IPS-18c (cell line): Measurements from ENCODE around the gene RFX7.
"Not testable (repeated sequence)": the region's sequence is repeated elsewhere in the genome, so short reads cannot be mapped to it uniquely, and the experiment has no call there.

Source experiments
- H3K4me3 ChIP-seq: 2 replicates; pipeline ENCODE4 v1.7.0; 2013; ENCODE audit warnings: low read depth, mild to moderate bottlenecking, low read length, moderate library complexity; ENCODE audit not compliant: insufficient read depth
- H3K9me3 ChIP-seq: one replicate; pipeline ENCODE4 v1.6.1; 2013; ENCODE audit warnings: mild to moderate bottlenecking, low read length, moderate library complexity; ENCODE audit not compliant: control insufficient read depth, insufficient read depth

The RFX7 gene

GRCh38 chr15:56176996-56177395 is 66.7 kb downstream of the RFX7 start:
- no peak overlapping the region for H3K4me3 ChIP-seq
- H3K9me3 ChIP-seq, result no peaks in the 10 kb centered on the region

- Histone ChIP-seq H3K9me3 (no peaks in the 10 kb centered on the region), H3K4me3 (no peak overlapping the region)
Observed at GRCh38 chr15:56175788-56176187, 67.9 kb downstream of the RFX7 start.

DNA sequence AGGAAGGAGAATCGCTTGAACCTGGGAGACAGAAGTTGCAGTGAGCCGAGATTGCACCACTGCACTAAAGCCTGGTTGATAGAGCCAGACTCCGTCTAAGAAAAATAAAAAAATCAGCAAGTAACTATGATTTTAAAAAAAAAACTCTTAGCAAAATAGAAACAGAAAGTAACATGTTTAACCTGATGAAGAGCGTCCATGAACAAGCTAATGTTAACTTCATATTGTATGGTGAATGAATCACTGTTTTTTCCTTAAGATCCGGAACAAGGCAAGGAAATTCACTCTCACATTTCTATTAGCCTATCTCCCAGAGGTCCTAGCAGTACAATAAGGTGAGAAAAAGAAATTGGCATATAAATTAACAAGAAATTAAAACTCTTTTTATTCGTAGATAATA is 69.0 kb downstream of the RFX7 start:
- no peaks in the 10 kb centered on the region for H3K9me3 ChIP-seq
- H3K4me3 ChIP-seq, result no peak overlapping the region

DNA sequence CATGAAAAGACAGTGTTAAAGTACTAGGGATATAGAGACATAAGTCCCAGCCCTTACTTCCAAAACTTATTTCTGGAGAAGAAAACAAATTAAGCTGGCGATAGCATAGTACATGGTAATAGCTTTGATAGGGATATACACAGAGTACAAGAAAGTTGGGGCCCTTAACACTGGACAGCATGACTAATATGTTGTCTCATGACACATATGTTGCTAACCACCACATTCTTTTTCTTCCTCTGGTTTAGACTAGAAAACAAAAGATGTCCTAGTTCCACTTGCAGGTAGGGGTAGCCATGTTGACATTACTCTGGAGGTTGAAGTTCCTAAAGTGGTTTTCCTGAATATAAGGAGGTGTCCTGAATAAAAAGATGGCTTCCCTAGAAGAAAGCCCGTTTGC is 75.3 kb downstream of the RFX7 start:
- Histone ChIP-seq H3K4me3 (no peak overlapping the region), H3K9me3 (no peaks in the 10 kb centered on the region)

DNA sequence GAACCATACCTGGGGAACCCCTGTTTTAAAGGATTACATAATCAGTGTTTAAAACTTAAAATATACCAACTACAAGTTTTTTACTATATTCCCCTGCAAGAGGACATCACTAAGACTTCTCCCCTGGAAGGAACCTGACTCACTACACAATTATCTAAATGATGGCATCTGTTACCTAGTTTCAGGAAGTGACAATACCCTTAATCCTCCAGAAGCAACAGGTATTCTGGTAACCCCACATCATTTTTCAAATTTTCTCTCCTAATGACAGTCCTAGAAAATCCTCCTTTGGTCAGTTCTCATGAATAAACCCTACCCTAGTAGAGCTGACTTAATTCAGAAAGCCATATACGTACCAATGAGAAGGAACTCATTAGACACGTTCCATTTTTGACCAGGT is 78.4 kb downstream of the RFX7 start:
- no peaks in the 10 kb centered on the region for H3K9me3 ChIP-seq

GRCh38 chr15:56160966-56161365 is 82.7 kb downstream of the RFX7 start:
- Histone ChIP-seq H3K4me3 (no peak overlapping the region), H3K9me3 (no peaks in the 10 kb centered on the region)

More for the DNA sequence above, 78.4 kb downstream of the RFX7 start:
- H3K4me3 ChIP-seq, result no peak overlapping the region

GRCh38 chr15:56156877-56157276 is 86.8 kb downstream of the RFX7 start:
- Histone ChIP-seq H3K4me3 (no peak overlapping the region), H3K9me3 (peaks cover 5% of the 10 kb centered on the region)

DNA sequence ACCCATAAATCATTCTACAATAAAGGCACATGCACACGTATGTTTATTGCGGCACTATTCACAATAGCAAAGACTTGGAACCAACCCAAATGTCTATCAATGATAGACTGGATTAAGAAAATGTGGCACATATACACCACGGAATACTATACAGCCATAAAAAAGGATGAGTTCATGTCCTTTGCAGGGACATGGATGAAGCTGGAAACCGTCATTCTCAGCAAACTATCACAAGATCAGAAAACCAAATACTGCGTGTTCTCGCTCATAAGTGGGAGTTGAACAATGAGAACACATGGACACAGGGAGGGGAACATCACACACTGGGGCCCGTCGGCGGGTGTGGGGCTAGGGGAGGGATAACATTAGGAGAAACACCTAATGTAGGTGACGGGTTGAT is 88.4 kb downstream of the RFX7 start:
- not testable (repeated sequence) for H3K4me3 ChIP-seq, H3K9me3 ChIP-seq

DNA sequence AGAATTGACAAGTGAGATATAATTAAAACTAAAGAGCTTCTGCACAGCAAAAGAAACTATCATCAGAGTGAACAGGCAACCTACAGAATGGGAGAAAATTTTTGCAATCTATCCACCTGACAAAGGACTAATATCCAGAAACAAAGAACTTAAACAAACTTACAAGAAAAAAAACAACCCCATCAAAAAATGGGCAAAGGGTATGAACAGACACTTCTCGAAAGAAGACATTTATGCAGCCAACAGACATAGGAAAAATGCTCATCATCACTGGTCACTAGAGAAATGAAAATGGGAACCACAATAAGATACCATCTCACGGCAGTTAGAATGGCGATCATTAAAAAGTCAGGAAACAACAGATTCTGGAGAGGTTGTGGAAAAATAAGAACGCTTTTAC is 88.9 kb downstream of the RFX7 start:
- not testable (repeated sequence) for H3K9me3 ChIP-seq, H3K4me3 ChIP-seq

DNA sequence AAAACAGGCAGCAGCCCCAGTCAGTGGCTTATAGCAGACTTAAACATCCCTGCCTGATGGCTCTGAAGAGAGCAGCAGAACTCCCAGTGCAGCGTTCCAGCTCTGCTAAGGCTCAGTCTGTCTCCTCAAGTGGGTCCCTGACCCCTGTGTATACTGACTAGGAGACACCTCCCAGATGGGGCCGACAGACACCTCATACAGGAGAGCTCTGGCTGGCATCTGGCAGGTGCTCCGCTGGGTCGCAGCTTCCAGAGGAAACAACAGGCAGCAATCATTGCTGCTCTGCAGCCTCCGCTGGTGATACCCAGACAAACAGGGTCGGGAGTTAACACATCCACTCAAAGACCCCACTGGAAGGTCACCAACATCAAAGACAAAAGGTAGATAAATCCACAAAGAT is 93.5 kb downstream of the RFX7 start:
- Histone ChIP-seq H3K9me3 (peaks cover 3% of the 10 kb centered on the region), H3K4me3 (no peak overlapping the region)

GRCh38 chr15:56148064-56148463 is 95.6 kb downstream of the RFX7 start:
- Histone ChIP-seq H3K9me3 (no peaks in the 10 kb centered on the region), H3K4me3 (no peak overlapping the region)

DNA sequence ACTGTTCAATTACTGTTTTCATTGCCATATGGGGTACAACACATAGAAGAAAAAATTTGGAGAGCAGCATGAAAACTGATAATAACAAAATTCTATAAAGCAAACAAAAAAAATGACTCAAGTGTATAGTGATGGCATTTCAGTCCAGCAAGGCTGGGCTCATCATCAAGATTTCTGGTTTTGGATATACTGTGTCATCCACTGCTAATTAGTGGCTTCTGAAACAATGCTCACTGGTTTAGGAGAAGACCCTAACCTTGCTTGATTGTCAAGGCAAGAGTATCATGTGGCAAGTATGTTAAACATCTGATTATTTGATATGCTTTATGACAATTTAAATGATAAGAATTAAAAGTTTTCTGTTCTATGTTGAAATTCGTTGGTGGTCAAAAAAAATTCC is 96.9 kb downstream of the RFX7 start:
- Histone ChIP-seq H3K4me3 (no peak overlapping the region), H3K9me3 (no peaks in the 10 kb centered on the region)

DNA sequence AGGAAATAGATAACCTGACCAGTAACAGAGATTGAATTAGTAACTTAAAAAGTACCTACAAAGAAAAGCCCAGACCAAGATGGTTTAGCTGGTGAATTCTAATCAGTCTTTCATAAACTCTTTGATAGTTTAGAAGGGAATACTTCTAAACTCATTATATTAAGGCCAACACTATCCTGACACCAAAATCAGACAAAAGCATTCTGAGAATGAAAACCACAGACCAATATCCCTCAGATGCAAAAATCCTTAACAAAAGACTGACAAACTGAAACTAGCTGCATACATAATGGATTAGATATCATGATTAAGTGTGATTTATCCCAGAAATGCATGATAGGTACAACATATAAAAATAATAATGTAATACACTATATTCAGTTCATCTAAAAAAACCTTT is 115.6 kb downstream of the RFX7 start:
- Histone ChIP-seq H3K9me3 (no peaks in the 10 kb centered on the region), H3K4me3 (no peak overlapping the region)

DNA sequence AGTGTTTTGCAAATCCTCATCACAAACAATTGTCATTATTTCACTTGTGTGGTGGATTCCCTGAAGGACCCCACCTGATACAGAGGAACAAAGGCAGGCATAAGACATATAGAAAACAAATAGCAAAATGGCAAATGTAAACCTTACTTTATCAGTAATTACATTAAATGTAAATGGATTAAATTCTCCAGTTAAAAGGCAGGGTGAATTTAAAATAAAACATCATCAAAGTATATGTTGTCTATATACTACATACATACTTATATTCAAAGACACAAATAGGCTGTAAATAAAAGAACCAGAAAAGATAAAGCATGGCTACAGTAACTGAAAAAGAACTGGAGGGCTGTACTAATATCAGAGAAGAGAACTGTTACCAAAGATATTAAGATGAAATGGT is 117.3 kb downstream of the RFX7 start:
- H3K9me3 ChIP-seq, result no peaks in the 10 kb centered on the region
- no peak overlapping the region for H3K4me3 ChIP-seq

DNA sequence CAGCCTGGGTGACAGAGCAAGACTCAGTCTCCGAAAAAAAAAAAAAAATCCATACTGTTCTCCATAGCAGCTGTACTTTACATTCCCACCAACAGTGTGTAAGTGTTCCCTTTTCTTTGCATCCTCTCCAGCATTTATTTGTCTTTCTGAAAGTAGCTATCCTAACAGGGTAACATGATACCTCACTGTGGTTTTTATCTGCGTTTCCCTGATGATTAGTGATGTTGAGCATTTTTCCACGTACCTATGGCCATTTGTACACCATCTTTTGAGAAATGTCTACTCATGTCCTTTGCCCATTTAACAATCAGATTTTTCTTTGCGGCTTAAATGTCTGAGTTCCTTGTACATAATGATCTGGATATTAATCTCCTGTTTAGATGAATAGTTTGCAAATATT is 119.3 kb downstream of the RFX7 start:
- Histone ChIP-seq H3K4me3 (no peak overlapping the region), H3K9me3 (no peaks in the 10 kb centered on the region)

GRCh38 chr15:56105855-56106254 is 137.8 kb downstream of the RFX7 start:
- Histone ChIP-seq H3K4me3 (no peak overlapping the region), H3K9me3 (no peaks in the 10 kb centered on the region)

- no peaks in the 10 kb centered on the region for H3K9me3 ChIP-seq
- no peak overlapping the region for H3K4me3 ChIP-seq
Observed at GRCh38 chr15:56102441-56102840, 141.2 kb downstream of the RFX7 start.

- no peak overlapping the region for H3K4me3 ChIP-seq
- H3K9me3 ChIP-seq, result no peaks in the 10 kb centered on the region
Observed at GRCh38 chr15:56099311-56099710, 144.4 kb downstream of the RFX7 start.

DNA sequence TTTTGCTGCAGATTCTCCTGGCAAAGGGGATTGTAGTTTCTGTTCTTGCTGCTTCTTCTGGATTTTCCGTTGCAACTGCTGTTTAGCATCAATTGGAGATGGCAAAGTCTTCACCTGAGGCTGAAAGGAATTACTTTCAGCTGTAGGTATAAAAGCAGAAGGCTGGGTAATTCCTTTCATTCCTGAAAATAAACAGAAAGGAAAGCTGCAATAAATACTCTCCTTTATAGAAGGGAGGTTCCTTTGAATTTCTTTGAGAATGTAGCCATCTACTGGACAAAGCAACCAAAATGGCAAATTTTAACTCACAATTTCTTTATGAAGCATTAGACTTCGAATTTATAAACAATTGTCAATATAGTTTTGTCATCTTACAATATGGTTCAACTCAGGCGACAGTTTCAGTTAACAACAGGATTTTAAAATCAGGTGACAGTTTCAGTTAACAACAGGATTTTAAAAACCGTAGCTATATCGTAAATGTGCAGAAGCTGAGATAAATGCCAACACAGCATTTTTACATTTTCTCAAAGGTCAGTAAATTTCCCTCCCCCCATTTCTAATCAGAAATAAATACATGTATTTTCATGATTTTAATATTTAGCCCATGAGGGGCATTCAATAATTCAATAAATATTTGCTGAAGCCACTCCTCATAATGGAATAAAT is 145.3 kb downstream of the RFX7 start:
- Histone ChIP-seq H3K9me3 (no peaks in the 10 kb centered on the region), H3K4me3 (no peak overlapping the region)
